NCI-H187 (cell line): Measurements from ENCODE around the gene LRP6.

Experiments used
- DNase-seq, 2 experiments: peaks; one replicate each; lab custom pipeline; 2025; lab: John Stamatoyannopoulos, UW

Gene LRP6

DNA sequence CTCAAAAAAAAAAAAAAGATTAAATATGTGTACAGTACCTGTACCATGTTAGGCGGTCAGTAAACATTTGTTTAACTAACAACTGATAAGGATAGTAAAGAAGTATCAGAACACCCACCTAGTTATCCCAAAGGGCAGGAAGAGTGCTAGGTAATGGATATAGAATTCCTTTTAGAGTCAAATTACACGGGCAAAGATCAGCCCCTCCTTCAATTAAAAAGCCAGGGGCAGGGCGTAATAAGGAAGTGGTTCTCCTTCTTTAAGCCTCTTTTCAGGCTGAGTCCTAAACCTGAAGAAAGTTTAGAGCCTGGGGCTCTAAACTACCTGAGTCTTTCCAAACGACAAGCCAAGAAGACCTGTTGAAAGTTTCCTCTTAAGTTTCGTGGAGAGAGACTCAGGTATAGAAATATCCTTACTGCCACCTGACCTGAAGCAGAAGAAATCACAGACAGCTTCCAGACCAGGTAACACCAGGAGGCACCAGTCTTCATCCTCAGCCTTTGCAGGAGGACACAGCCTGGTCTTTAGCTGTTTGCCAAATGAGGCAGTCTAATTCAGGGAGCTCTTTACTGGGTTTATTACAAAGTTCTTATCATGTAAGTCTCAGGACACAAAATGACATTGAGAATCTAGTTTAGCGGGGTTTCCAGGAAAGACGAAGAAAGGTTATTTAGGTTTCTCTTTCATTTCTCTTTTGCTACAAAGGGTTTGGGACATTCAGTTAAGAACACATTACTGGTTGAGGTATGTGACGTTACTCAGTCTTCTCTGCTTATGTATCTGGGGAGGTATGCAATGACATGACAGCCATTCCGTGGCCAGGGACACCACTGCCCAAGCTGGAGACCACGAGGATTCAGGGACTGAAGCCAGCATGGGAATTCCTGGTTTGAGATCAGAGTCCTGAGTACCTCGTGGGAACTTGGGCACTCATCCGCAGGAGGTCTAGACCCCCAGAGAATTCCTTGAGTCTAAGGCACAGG, 195.9 kb downstream of the LRP6 start, which contains the start of gene BCL2L14:
Gene BCL2L14 (plus strand): TSS at position 266 of the 983 bp plus-strand sequence. CDS start 8,367 bp downstream, outside the sequence.
- DNase-seq: no peak

DNA sequence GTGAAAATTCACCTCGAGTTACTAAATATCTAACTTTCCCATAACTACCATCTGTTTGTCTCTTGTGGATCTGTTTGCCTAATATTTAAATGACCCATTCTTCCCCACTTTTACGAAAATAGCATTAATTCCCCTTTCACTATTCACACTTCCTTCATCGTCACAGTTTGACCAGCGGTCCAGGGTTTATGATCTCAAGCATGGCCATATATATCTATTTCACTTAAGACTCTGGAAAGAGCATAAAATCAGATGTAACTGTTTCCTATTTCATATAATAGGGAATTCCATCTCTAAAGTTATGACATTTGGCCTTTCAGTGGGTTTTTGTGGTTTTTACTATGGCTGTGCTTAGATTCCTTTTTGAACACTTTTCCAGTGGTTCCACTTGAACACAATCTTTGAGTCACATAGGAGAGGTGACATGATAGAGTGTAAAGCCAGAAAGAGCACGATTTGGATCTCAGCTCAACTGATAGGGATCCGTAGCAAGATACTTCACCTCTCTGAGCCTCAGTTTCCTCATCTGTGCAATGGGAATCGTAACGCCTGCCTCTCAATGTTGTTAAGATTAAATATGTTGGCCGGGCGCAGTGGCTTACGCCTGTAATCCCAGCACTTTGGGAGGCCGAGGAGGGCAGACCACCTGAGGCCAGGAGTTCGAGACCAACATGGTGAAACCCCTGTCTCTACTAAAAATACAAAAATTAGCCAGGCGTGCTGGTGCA, 196.9 kb downstream of the LRP6 start:
- DNase-seq: no peak

- DNase-seq: no peak
Observed at GRCh38 chr12:12068751-12069150, 198.1 kb downstream of the LRP6 start.
